HG03196 (cell line): ENCODE data around the gene DNASE2.
"Not testable (repeated sequence)": the region's sequence is repeated elsewhere in the genome, so short reads cannot be mapped to it uniquely, and the experiment has no call there.

Experiments
- ATAC-seq: cut with Tn5 transposase; IDR thresholded peaks from one replicate; pipeline ENCODE4 v1.9.1; 2021; ENCODE audit not compliant: unreplicated experiment

Gene DNASE2, protein sequence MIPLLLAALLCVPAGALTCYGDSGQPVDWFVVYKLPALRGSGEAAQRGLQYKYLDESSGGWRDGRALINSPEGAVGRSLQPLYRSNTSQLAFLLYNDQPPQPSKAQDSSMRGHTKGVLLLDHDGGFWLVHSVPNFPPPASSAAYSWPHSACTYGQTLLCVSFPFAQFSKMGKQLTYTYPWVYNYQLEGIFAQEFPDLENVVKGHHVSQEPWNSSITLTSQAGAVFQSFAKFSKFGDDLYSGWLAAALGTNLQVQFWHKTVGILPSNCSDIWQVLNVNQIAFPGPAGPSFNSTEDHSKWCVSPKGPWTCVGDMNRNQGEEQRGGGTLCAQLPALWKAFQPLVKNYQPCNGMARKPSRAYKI

DNA sequence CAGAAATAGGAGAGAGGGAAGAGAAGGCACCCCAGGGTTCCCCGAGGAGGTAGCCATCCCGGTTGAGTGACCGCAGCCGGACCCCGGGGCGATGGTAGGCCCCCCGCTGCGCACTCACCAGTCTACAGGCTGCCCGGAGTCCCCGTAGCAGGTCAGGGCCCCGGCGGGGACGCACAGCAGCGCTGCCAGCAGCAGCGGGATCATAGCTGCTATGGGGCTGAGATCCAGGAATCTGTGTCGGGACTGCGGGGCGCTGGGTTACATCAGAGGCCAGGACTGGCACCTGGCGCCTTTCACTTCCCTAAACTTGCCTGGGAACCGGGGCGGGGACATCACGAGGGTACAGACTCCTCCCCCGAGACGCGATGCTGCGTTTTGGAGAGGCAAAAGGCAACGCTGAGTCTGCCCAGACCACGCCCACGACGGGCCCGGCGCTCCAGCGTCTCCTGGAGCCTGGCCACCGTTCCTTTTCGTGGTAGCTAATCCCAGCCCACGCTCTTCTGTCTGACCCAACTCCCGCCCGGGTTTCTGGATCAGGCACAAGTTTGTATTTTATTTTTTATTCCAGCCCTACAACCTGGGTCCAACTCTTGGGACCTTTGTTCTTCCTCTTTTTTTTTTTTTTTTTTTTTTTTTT is at the start of gene DNASE2:
Gene DNASE2, minus strand, starts transcription at position 278 of the 637 bp plus-strand sequence. Its CDS starts 74 bp downstream, at position 204.
- ATAC-seq: peak; percentile 83

DNA sequence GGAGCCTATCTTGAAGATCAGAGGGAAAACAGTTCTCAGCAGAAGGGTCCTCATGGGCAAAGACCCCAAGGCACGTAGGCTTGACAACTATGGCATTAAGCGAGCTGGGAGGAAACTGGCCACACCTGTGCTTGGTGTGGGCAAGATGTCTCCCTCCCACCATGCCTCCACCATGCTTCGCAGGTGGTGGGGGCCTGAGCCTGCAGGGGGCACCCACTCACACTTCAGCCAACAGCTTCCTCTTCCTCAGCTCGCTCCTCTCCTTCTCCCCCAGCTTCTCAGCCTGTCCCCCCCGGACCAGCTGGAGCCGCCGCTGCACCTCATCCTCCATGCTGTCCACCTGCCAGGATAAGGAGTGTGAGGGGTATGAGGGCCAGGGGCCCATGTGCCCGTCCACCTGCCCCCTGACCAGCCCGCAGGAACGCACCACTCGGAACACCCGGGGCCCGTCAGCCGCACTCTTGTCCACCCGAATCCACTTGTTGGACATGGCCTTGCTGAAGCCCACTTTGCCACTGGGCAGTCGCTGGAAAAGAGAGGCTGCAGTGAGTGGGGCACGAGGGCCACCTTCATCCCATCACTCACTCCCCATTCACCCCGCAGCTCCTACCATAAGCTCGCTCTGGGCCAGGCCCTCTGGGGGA is 48.9 kb upstream of the DNASE2 start:
- no peak for ATAC-seq

DNA sequence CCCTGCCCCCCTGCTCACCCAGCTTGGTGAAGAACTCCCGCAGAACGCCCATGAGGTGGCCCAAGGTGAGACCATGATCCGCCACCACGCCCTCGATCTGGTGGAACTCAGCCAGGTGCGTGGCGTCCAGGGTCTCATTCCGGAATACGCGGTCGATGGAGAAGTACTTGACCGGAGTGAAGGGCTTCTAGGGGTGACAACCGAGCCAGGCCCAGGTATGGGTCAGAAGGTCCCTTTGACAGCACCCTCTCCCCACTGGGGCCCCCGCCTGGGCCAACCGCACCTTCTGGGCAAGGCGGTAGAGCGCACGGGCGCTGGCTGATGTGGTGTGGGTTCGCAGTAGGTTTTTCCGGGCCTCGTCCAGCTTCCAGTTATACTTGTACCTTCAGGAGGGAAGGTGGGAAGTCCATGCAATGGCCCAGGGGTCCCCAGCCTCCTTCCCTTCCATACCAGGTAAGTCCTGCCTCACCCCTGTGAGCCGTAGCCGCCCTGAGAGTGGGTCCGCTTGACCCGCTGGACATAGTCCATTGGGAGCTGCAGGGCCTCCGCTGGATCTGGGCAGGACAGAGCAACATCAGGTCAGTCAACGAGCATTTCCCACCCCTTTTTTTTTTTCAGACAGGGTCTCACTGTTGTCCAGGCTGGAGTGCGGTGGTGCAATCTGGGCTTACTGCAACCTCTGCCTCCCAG is 43.5 kb upstream of the DNASE2 start:
- no peak for ATAC-seq

DNA sequence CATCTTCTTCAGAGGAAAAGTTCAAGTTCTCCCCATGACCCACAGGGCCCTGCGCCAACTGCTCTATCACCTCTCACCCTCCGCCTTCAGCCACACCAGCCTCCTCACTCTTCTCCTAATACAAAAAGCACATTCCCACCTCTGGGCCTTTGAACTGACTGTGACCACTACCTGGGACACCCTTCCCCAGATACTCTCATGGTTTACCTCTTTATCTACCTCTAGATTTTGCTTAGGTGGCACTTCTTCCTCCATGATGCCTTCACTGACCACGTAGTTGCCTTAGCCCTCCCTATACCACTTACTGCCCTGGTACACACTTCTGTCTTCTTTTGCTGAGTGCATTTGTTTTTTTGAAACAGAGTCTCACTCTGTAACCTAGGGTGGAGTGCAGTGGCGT is 41.7 kb upstream of the DNASE2 start:
- ATAC-seq: no peak

DNA sequence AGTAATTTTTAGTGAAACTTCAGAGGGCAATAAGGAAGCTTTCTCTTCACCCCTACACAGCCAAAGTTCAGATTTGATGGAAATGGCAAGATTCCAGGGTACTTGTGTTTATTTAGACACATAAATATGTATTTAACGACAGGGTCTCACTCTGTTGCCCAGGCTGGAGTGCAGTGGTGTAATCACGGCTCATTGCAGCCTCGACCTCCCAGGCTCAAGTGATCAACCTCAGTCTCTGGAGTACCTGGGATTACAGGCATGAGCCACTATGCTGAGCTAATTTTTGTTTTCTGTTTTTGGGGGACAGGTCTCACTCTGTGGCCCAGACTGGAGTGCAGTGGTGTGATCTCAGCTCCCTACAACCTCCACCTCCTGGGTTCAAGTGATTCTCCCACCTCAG is 39.8 kb upstream of the DNASE2 start:
- ATAC-seq: no peak

DNA sequence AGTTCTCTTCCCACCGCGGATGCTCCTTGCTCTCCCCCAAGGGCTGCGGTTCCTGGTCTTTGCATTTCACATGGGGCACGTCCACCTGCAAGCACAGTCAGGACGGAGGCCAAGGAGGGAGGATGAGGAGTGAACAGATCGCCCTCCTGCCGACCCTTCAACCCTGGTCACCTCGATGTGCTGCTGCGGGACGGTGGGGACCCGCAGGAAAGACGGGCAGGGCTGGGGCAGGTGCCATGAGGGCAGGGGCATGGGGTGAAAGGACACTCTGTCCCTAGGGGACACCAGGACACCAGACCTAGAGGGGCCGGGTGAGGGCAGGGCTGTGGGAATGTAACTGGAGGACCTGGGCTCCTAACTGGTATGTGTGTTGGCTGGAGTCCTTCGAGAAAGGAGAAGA is 37.0 kb upstream of the DNASE2 start:
- no peak for ATAC-seq

DNA sequence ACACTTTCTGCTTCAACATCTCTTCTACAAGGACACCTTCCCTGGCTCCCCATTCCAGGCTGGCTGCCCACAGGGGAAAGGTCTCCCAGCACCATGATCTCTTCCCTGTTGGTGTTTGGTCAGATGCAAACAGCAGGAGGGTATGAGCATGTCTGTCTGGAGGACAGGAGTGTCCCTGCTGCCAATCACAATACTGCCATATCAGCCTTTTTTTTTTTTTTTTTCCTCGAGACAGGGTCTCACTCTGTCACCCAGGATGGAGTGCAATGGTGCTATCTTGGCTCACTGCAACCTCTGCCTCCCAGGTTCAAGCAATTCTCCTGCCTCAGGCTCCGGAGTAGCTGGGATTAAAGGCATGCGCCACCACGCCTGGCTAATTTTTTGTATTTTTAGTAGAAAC is 34.6 kb upstream of the DNASE2 start:
- ATAC-seq: not testable (repeated sequence)

DNA sequence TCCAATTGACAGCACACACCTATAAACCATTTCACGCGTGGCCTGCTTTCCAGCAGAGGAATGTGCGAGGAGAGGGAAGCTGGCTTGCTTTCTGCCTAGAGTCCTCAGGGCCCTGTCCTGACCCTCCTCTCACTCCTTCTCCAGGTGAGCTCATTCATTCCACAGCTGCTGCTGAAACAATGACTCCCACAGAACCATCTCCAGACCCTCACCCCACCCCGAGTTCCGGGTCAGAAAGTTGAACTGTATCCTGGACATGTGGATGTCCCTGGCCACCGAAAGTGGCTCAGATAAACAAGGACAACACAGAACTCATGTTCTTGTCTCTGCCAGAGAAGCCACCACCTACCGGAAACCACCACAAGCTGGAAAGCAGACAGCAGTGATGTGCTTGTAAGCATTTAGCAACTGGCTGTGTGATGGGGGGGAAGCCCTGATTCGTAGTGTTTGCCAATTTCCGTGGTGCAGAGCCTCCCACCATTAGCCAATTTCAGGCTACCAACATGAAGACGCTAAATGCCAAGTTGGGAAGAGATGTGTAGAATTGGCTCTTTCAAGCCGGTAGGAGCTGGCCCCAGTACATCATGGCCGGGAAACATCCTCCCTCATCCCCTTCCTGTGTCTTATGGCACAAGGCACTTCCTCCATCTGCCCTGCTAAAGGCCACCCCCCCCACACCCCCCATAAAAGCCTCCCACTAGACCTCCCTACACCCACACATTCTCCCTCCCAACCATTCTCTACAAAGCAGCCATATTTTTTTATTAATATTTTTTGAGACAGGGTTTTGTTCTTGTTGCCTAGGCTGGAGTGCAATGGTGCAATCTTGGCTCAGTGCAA is 32.8 kb upstream of the DNASE2 start:
- ATAC-seq: no peak

DNA sequence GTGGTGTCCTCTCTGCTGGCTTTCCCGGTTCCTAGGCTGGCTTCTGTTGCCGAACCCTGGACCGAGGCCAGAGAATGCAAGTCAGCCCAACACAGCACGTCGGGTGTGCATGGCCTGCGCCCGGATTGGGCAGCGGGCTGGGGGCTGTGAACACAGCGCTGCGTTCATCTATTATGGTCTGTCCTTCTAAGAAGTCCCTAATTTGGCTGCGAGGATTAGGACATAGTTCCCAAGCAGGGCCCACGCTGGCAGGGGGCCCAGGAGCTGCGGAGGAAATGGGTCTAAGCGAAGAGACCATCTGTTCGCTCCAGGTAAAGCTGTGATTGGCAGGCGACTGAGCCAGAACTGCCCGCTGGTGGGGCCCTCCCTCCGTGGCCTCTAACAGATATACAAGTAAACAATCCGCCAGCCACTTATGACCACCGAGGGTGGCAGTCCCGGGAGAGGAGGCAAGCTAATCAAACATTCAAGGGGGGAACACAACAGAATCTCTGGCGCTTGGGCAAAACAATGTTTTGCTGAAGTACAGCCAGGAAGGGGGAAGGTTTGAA is 31.8 kb upstream of the DNASE2 start:
- ATAC-seq: no peak

DNA sequence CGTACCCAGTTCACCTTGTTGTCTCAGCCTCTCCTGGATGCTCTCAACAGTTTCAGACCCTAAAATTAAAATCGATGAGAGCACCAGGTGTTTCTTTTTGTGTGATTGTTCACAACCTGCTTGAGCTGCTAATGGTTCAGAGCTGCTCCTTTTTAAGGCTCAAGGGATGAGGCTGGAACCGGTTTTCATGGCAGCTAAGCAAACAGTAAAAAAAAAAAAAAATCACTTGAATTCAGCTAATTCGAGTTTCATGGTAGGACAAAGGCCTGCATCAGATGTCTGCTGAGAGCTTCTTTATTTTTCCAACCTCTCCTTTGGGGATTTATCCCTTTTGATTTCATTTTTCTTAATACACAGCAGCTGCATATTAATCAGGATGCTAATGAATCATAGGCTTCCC is 31.3 kb upstream of the DNASE2 start:
- no peak for ATAC-seq

DNA sequence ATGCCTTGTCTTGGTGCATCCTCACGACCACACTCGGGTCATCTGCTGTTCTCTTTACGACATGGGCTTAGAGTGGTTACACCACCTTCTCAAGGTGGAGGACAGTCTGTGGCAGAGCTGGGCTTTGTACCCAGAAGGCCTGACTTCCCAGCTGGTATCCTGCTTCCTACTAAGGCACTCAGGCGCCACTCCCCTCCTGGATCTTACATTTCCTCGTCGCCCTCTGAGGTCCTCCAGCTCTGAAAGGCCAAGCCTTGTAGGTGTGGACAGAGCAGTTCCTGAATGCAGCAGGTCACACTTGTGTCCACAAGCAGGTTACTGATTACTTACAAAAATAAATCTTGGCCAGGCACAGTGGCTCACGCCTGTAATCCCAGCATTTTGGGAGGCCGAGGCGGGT is 25.9 kb upstream of the DNASE2 start:
- no peak for ATAC-seq

DNA sequence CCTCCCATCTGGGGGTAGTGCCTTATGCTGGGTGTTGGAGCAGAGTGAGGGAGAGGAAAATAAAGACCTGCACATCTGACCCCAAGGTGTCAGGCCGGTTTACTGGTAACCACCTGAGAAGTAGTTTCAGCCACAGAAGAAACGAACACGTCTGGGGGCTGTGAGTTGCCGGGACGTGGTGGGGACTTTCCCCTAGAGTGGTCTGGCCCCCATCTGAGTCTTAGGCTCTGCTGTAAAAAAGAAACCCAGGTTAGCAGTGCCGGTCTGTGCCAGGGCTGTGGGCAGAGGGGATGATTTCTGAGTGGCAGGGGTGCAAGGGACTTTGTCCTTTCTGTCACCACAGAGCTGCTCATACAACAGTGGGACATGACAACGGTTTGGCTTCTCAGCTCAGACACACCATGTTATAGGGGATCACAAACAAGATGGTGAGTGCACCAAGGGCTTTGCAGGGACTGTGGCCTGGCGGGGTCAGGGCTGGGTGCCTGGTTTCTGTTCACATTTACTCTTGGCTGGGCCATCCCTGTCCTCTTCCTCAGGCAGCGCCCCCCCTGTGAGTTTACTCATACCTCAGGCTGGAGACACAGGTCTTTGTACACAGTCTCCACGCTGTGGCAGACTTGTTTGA is 18.8 kb upstream of the DNASE2 start:
- ATAC-seq: peak; percentile 55

DNA sequence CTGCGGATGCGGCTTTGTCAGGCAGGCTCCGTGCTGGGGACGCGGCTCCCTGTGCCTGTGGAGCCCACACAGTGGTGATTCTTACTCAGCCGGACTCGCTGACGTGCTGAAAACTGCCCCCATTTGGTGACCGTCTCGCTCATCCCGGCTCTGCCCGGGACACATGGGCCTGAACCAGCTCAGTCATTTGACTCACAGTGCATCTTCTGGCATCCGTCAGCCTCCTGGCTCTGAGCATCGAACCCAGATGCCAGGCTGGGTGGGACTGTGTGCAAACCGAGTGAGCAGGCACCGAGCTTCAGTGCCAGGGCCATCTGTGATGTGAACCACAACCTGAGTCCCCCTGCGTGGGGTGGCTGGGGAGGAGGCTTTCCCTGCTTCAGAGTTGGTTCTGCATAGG is 15.2 kb upstream of the DNASE2 start:
- no peak for ATAC-seq

DNA sequence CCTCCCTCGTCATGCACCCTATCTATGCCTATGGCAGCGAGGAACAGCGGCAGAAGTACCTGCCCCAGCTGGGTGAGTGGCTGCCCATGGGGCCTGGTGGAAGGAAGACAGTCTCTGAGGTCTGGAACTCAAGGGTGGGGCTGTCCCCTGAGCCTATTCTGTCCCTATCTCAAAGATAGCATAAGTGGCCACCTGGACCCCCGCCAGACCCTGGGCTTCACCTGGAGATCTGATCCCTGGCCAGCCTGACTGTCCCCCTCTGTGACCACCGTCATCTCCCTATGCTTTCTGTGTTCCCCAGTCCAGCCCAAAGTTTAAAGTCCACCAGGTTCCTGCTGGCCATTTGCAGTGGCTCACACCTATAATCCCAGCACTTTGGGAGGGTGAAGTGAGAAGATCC is 12.3 kb upstream of the DNASE2 start:
- no peak for ATAC-seq

DNA sequence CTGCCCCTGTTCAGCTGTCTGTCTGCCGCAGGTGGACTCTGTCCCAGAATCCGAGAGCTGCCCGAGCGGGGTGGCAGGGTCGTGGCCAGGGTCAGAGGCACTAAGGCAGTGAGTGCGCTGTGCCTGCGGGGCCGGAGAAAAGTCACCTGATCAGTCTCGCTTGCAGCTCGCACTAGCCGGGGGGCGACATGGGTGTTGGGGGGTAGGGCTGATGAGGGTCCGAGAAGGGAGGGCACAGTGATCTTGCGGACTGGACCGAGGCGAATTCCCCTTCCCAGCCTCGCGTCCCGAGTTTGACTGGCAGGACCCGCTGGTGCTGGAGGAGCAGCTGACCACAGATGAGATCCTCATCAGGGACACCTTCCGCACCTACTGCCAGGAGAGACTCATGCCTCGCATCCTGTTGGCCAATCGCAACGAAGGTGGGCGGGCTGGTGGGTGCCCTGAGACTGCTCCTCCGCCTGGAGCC is 10.3 kb upstream of the DNASE2 start:
- peak; percentile 2 for ATAC-seq

DNA sequence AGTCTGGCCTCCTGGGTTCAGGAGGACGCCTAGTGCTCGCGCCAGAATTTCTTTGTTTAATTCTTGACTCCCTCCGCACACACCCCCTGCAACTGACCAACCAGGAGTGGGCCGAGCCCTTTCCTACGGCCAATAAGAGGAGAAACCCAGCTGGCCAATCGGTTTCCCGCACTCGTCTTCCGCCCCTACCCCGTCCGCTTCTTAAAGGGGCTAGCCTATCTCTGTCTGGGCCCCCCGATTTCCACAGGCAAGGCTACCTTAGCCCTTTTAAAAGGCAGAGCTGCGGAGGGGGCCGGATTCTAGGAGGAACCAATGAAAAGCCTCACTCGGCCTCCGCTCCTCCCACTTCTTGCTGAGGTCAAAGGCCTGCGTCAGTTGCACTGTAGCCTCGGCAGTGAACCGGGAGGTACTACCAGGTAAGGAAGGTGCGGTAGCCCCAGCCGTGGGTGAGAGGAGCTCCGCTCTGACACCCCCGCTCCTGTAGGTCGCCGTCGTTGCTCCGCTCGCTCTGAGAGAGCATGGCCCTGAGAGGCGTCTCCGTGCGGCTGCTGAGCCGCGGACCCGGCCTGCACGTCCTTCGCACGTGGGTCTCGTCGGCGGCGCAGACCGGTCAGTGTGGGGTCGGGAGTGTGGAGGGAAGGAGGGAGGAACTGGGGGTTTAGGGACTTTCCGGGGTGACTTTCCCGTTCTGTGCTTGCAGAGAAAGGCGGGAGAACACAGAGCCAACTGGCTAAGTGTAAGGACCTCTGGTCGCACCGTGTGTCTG is 9.7 kb upstream of the DNASE2 start, which contains the start of gene GCDH:
Gene GCDH, plus strand, starts transcription at position 374 of the 766 bp plus-strand sequence. Its CDS starts 145 bp downstream, at position 519.
- peak; percentile 85 for ATAC-seq

DNA sequence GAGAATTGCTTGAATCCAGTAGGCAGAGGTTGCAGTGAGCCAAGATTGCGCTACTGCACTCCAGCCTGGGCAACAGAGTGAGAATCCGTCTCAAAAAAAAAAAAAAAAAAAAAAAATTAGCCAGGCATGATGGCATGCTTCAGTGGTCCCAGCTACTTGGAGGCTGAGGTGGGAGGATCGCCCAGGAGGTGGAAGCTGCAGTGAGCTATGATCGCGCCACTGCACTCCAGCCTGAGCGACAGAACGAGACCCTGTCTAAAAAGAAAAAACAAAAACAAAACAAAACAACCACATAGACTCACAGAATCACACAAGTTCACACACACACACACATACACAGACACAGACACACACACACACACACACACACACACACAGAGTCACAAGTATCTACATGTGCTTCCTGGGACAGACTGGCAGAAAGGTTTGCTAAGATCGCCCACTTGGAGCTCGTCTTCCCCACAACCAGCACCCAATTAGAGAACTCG is 9.1 kb upstream of the DNASE2 start:
- ATAC-seq: not testable (repeated sequence)

DNA sequence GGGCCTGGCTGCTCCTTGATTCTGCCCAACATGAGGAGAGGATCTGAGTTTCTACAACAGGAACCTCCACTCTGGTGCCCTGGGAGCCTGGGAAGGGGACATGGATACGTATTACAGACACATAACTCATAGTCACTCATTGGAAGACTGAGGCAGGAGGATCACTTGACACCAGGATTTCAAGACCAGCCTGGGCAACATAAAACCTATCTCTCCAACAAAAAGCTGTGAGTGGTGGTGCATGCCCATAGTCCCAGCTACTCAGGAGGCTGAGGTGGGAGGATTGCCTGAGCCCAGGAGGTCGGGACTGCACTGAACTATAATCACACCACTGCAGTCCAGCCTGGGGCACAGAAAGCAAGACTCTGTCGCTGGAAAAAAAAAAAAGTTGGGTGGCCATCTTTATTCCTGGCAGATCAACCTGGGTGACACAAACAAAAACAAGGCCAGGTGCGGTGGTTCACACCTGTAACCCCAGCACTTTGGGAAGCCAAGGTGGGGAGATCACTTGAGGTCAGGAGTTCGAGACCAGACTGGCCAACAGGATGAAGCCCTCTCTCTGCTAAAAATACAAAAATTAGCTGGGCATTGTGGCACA is 6.9 kb upstream of the DNASE2 start:
- ATAC-seq: no peak
